HEK293 (cell line): ENCODE measurements around the gene HTRA2.

Experiments
- CTCF ChIA-PET: fragments of 350-600 bp; formaldehyde crosslinking; extraction: SDS; loops from one replicate; lab custom pipeline; 2021; ENCODE audit warnings: antibody characterized with exemption; lab: Yijun Ruan, JAX
- POLR2A ChIA-PET: fragments of 300-600 bp; formaldehyde crosslinking; extraction: SDS; loops from one replicate; lab custom pipeline; 2020; ENCODE audit warnings: antibody characterized with exemption, inconsistent platforms; lab: Yijun Ruan, JAX
- H3K27ac ChIP-seq: fragments of 200-500 bp; sonication (Bioruptor generic); 2 replicates; pipeline ENCODE4 v1.5.1; 2014; ENCODE audit warnings: low read depth, low read length, control low read depth, inconsistent platforms; ENCODE audit errors: extremely low read depth
- H3K36me3 ChIP-seq, 2 experiments: fragments of 200-500 bp in 1 of 2; sonication (Bioruptor generic) in 1 of 2; 1 replicate in 1 of 2; 2 replicates in 1 of 2; pipeline ENCODE4 v1.5.1; 2014 to 2017; ENCODE audit warnings: inconsistent platforms in 2 of 2, low read length in 2 of 2; ENCODE audit not compliant: control insufficient read depth in 2 of 2, insufficient read depth in 1 of 2
- H3K4me1 ChIP-seq: fragments of 200-500 bp; sonication (Bioruptor generic); 2 replicates; pipeline ENCODE4 v1.5.1; 2014; ENCODE audit warnings: mild to moderate bottlenecking, low read length, inconsistent platforms; ENCODE audit not compliant: control insufficient read depth, insufficient read depth
- H3K4me3 ChIP-seq: 2 replicates; pipeline ENCODE4 v1.5.1; 2011; ENCODE audit warnings: low read depth, mild to moderate bottlenecking, control low read depth, low read length, moderate library complexity
- H3K9me3 ChIP-seq: fragments of 200-500 bp; sonication (Bioruptor generic); 2 replicates; pipeline ENCODE4 v1.5.1; 2014; ENCODE audit warnings: low read depth, low read length, inconsistent platforms; ENCODE audit not compliant: control insufficient read depth, insufficient read depth
- ELK4 ChIP-seq: IDR thresholded peaks from 2 replicates; pipeline ENCODE4 v1.6.1; 2011; ENCODE audit warnings: mild to moderate bottlenecking, low read depth, low read length, borderline replicate concordance
- GLI4 ChIP-seq: fragments of 450-650 bp; formaldehyde crosslinking; IDR thresholded peaks from 2 replicates; pipeline ENCODE4 v1.5.1; 2016; ENCODE audit warnings: missing biosample characterization, missing genetic modification characterization
- KLF10 ChIP-seq: fragments of 450-650 bp; IDR thresholded peaks from 2 replicates; pipeline ENCODE4 v1.5.1; 2018; ENCODE audit warnings: missing biosample characterization, mild to moderate bottlenecking, missing genetic modification characterization
- KLF17 ChIP-seq: fragments of 450-650 bp; formaldehyde crosslinking; IDR thresholded peaks from 2 replicates; pipeline ENCODE4 v1.5.1; 2016; ENCODE audit warnings: missing biosample characterization, missing genetic modification characterization
- OSR2 ChIP-seq: fragments of 450-650 bp; formaldehyde crosslinking; IDR thresholded peaks from 2 replicates; pipeline ENCODE4 v1.5.1; 2016; ENCODE audit warnings: missing biosample characterization, missing genetic modification characterization
- TRIM28 ChIP-seq: IDR thresholded peaks from 2 replicates; pipeline ENCODE4 v1.6.1; 2011; ENCODE audit warnings: low read length, control low read depth, borderline replicate concordance
- WT1 ChIP-seq: fragments of 450-650 bp; formaldehyde crosslinking; IDR thresholded peaks from 2 replicates; pipeline ENCODE4 v1.5.1; 2016; ENCODE audit warnings: missing biosample characterization, missing genetic modification characterization
- ZBTB21 ChIP-seq: fragments of 450-650 bp; formaldehyde crosslinking; IDR thresholded peaks from 2 replicates; pipeline ENCODE4 v1.5.1; 2017; ENCODE audit warnings: missing biosample characterization, missing genetic modification characterization
- ZBTB44 ChIP-seq: fragments of 450-650 bp; IDR thresholded peaks from 2 replicates; pipeline ENCODE4 v1.5.1; 2018; ENCODE audit warnings: missing biosample characterization, mild to moderate bottlenecking, missing genetic modification characterization
- ZNF184 ChIP-seq: fragments of 450-650 bp; IDR thresholded peaks from 2 replicates; pipeline ENCODE4 v1.5.1; 2018; ENCODE audit warnings: missing biosample characterization, mild to moderate bottlenecking, missing genetic modification characterization
- ZNF19 ChIP-seq: fragments of 450-650 bp; formaldehyde crosslinking; IDR thresholded peaks from 2 replicates; pipeline ENCODE4; 2016; ENCODE audit warnings: missing biosample characterization, missing genetic modification characterization, low read depth
- ZNF280C ChIP-seq: fragments of 450-650 bp; formaldehyde crosslinking; IDR thresholded peaks from 2 replicates; pipeline ENCODE4 v1.5.1; 2016; ENCODE audit warnings: missing biosample characterization, missing genetic modification characterization
- ZNF311 ChIP-seq: fragments of 450-650 bp; formaldehyde crosslinking; IDR thresholded peaks from 2 replicates; pipeline ENCODE4 v1.5.1; 2017; ENCODE audit warnings: missing biosample characterization, missing genetic modification characterization, borderline replicate concordance
- ZNF362 ChIP-seq: fragments of 450-650 bp; formaldehyde crosslinking; IDR thresholded peaks from 2 replicates; pipeline ENCODE4 v1.5.1; 2016; ENCODE audit warnings: missing biosample characterization, missing genetic modification characterization
- ZNF404 ChIP-seq: fragments of 450-650 bp; formaldehyde crosslinking; IDR thresholded peaks from 2 replicates; pipeline ENCODE4 v1.5.1; 2017; ENCODE audit warnings: missing biosample characterization, missing genetic modification characterization
- ZNF416 ChIP-seq: fragments of 450-650 bp; formaldehyde crosslinking; IDR thresholded peaks from 2 replicates; pipeline ENCODE4 v1.5.1; 2016; ENCODE audit warnings: missing biosample characterization, missing genetic modification characterization
- ZNF626 ChIP-seq: fragments of 450-650 bp; sonication (Bioruptor Pico); formaldehyde crosslinking; IDR thresholded peaks from 2 replicates; pipeline ENCODE4 v1.5.1; 2018; ENCODE audit warnings: missing biosample characterization, missing genetic modification characterization, inconsistent platforms
- ZNF677 ChIP-seq: fragments of 450-650 bp; IDR thresholded peaks from 2 replicates; pipeline ENCODE4 v1.5.0; 2018; ENCODE audit warnings: missing biosample characterization, mild to moderate bottlenecking, missing genetic modification characterization, moderate library complexity
- ZNF776 ChIP-seq: fragments of 450-650 bp; formaldehyde crosslinking; IDR thresholded peaks from 2 replicates; pipeline ENCODE4 v1.5.0; 2017; ENCODE audit warnings: missing biosample characterization, missing genetic modification characterization, borderline replicate concordance
- ZNF791 ChIP-seq: fragments of 450-650 bp; formaldehyde crosslinking; IDR thresholded peaks from 2 replicates; pipeline ENCODE4 v1.5.1; 2016; ENCODE audit warnings: missing biosample characterization, missing genetic modification characterization

HTRA2 gene

GRCh38 chr2:74537140-74537539, 7.4 kb downstream of the HTRA2 start:
- Histone ChIP-seq H3K9me3 (no peaks in the 10 kb centered on the region), H3K4me1 (no peaks in the 10 kb centered on the region), H3K36me3 (peaks cover 0 to 24% of the 10 kb centered on the region in 2 experiments; a peak in 1 of 3 replicates), H3K4me3 (no peak overlapping the region), H3K27ac (no peak overlapping the region)
- no peak for TF ChIP-seq WT1 (tag by site-specific recombination)
- TF ChIP-seq ZBTB21 (tag by site-specific recombination), result no peak
- no peak for TF ChIP-seq ZNF19
- TF ChIP-seq KLF17, result no peak
- no peak for TF ChIP-seq ZNF776 (tag by site-specific recombination)
- ChIA-PET POLR2A (no interaction called here), CTCF (no interaction called here)

- TF ChIP-seq GLI4 (tag by site-specific recombination) (no peak), ZNF184 (tag by site-specific recombination) (no peak), ZNF404 (no peak), ZNF362 (tag by site-specific recombination) (no peak), TRIM28 (no peak), ZNF791 (tag by site-specific recombination) (no peak), ZBTB44 (tag by site-specific recombination) (no peak), KLF10 (tag by site-specific recombination) (no peak), OSR2 (tag by site-specific recombination) (no peak), ZNF311 (tag by site-specific recombination) (no peak), ZNF280C (tag by site-specific recombination) (no peak), ZNF416 (tag by site-specific recombination) (no peak), ELK4 (no peak), ZNF626 (tag by site-specific recombination) (no peak), ZNF677 (tag by site-specific recombination) (no peak)
- Histone ChIP-seq H3K36me3 (peaks cover 0 to 6% of the 10 kb centered on the region in 2 experiments; a peak in 1 of 3 replicates), H3K4me3 (no peak overlapping the region), H3K9me3 (no peaks in the 10 kb centered on the region), H3K27ac (no peak overlapping the region), H3K4me1 (no peaks in the 10 kb centered on the region)
- CTCF ChIA-PET, result no interaction called here
- POLR2A ChIA-PET, result no interaction called here
Measured at GRCh38 chr2:74538881-74539339, 9.2 kb downstream of the HTRA2 start.
